AG04450 (cell line): Measurements from ENCODE around the gene SLC12A3. TPM values are rescaled to one million over a fixed set of nuclear protein-coding genes. Genes with fewer than 3 reads are reported as not detected.

Experiments used
- CTCF ChIA-PET: fragments of 300-600, 350-600 bp; formaldehyde crosslinking; extraction: SDS; loops from one replicate; lab custom pipeline; 2022; ENCODE audit warnings: antibody characterized with exemption, inconsistent platforms; lab: Charles Lee
- POLR2A ChIA-PET: fragments of 350-600 bp; formaldehyde crosslinking; extraction: SDS; loops from one replicate; lab custom pipeline; 2021; ENCODE audit warnings: antibody characterized with exemption, inconsistent platforms; lab: Yijun Ruan, JAX
- DNase-seq: peaks from one replicate; pipeline ENCODE4 v3.0.0-alpha.2; 2011; ENCODE audit warnings: low read depth, low spot score
- H3K27ac ChIP-seq: one replicate; pipeline ENCODE4 v1.5.1; 2012; ENCODE audit warnings: low read depth, low read length, control low read depth
- H3K27me3 ChIP-seq: one replicate; pipeline ENCODE4 v1.6.0; 2012; ENCODE audit warnings: low read length; ENCODE audit not compliant: control insufficient read depth, insufficient read depth
- H3K4me3 ChIP-seq: 2 replicates; pipeline ENCODE4 v1.5.1; 2011; ENCODE audit warnings: mild to moderate bottlenecking, low read depth, low read length, control low read depth
- H3K9me3 ChIP-seq: 2 replicates; pipeline ENCODE4 v1.5.1; 2012; ENCODE audit warnings: low read length; ENCODE audit not compliant: control insufficient read depth, insufficient read depth
- CTCF ChIP-seq: IDR thresholded peaks from 2 replicates; pipeline ENCODE4 v1.5.1; 2011; ENCODE audit warnings: low read depth, low read length, control low read depth, inconsistent platforms
- polyA minus RNA-seq: library from RNA; depleted of rRNA, polyadenylated mRNA; stranded (reverse); fragments of >200 nt; gene quantifications from 2 replicates; pipeline ENCODE4 v1.2.3, GENCODE V29; 2011; rRNA and poly(A)+ RNA removed
- polyA plus RNA-seq: library from polyadenylated mRNA; depleted of rRNA; stranded (reverse); fragments of >200 nt; gene quantifications from 2 replicates; pipeline ENCODE4 v1.2.3, GENCODE V29; 2011; rRNA removed

SLC12A3 gene
- polyA plus RNA-seq (not detected in 2 replicates), polyA minus RNA-seq (not detected in 2 replicates)

GRCh38 chr16:56864960-56865359, at the start of gene SLC12A3:
Gene SLC12A3 (plus strand): TSS chr16:56865207. CDS start chr16:56865236, 29 bp downstream.
- no peak within 1 kb of the TSS for H3K4me3 ChIP-seq
- ChIA-PET CTCF (interaction anchor here (1.3 kb wide), 1 partner anchor 10 kb away, joined by 4 read pairs; no protein-coding TSS in a partner anchor), POLR2A (no interaction called here)
- H3K9me3 ChIP-seq = no peaks in the 10 kb centered on the region
- no peak for TF ChIP-seq CTCF
- no peaks in the 10 kb centered on the region for H3K27me3 ChIP-seq
- no peak within 1 kb of the TSS for H3K27ac ChIP-seq
- DNase-seq = no peak

GRCh38 chr16:56815721-56816120, 49.3 kb upstream of the SLC12A3 start:
- TF ChIP-seq CTCF = no peak
- no peak for DNase-seq
- Histone ChIP-seq H3K4me3 (no peak overlapping the region), H3K27me3 (no peaks in the 10 kb centered on the region), H3K27ac (no peak overlapping the region), H3K9me3 (no peaks in the 10 kb centered on the region)
- POLR2A ChIA-PET = no interaction called here
- CTCF ChIA-PET = interaction anchor here (0.8 to 2.0 kb wide), 3 partner anchors 9 to 52 kb away, joined by 3 to 6 read pairs (median 3); no protein-coding TSS in a partner anchor

- Histone ChIP-seq H3K27me3 (no peaks in the 10 kb centered on the region), H3K4me3 (no peak overlapping the region), H3K27ac (no peak overlapping the region), H3K9me3 (no peaks in the 10 kb centered on the region)
- TF ChIP-seq CTCF = no peak
- CTCF ChIA-PET = interaction anchor here (2.0 kb wide), 1 partner anchor 24 kb away, joined by 6 read pairs; no protein-coding TSS in a partner anchor
- no peak for DNase-seq
- POLR2A ChIA-PET = no interaction called here
Observed at GRCh38 chr16:56817056-56817455, 48.0 kb upstream of the SLC12A3 start.

GRCh38 chr16:56817938-56818337, 47.1 kb upstream of the SLC12A3 start:
- H3K4me3 ChIP-seq = no peak overlapping the region
- POLR2A ChIA-PET = no interaction called here
- CTCF ChIA-PET = no interaction called here
- TF ChIP-seq CTCF = no peak
- H3K27me3 ChIP-seq = no peaks in the 10 kb centered on the region
- H3K9me3 ChIP-seq = no peaks in the 10 kb centered on the region
- H3K27ac ChIP-seq = no peak overlapping the region
- DNase-seq = no peak

GRCh38 chr16:56823081-56823733, 41.8 kb upstream of the SLC12A3 start:
- DNase-seq = no peak
- H3K27me3 ChIP-seq = no peaks in the 10 kb centered on the region
- ChIA-PET CTCF (interaction anchor here (1.2 kb wide), 1 partner anchor 269 kb away, joined by 3 read pairs; the partner anchor contains the start of gene CPNE2), POLR2A (interaction anchor here (0.7 kb wide), 1 partner anchor 205 kb away, joined by 5 read pairs; no protein-coding TSS in a partner anchor)
- no peaks in the 10 kb centered on the region for H3K9me3 ChIP-seq
- no peak overlapping the region for H3K4me3 ChIP-seq
- no peak overlapping the region for H3K27ac ChIP-seq
- no peak for TF ChIP-seq CTCF
